K562 (cell line): Measurements from ENCODE around the gene NAA38. TPM values are rescaled to one million over a fixed set of nuclear protein-coding genes. Genes with fewer than 3 reads are reported as not detected.

Source experiments
- ATAC-seq: fragments of 200-7000 bp; cut with Tn5 transposase; 3 replicates; pipeline ENCODE4 v1.9.1; 2020; ENCODE audit warnings: moderate library complexity
- BruUV-seq: library from RNA; stranded (reverse); fragments of 400-500 nt; replicated peaks from 2 replicates; lab custom pipeline; 2021; lab: Mats Ljungman, UMichigan
- CTCF ChIA-PET: fragments of 300-600 bp; formaldehyde crosslinking; extraction: SDS; loops from one replicate; lab custom pipeline; 2021; ENCODE audit warnings: low intra/inter-chr PET ratio; lab: Yijun Ruan, JAX
- POLR2A ChIA-PET: fragments of 300-600, 350-650 bp; sonication (Branson Sonifier 250); formaldehyde crosslinking; extraction: SDS; loops from one replicate; lab custom pipeline; 2021; ENCODE audit warnings: antibody characterized with exemption, inconsistent platforms; lab: Yijun Ruan, JAX
- DNase-seq, 4 experiments: peaks; one replicate each; pipeline versions ENCODE4 v3.0.0 to v3.0.0-alpha.2; 2011 to 2018; ENCODE audit warnings: low spot score in 3 of 4, mixed read lengths in 3 of 4; ENCODE audit errors: extremely low read depth in 1 of 4
- FAIRE-seq: peaks from 2 replicates; lab custom pipeline; 2011; peaks lifted over from hg19 to GRCh38; lab: Jason Lieb, UNC
- H2AFZ ChIP-seq: 2 replicates; pipeline ENCODE4 v1.6.0; 2011; ENCODE audit warnings: low read depth, low read length, control low read depth, inconsistent platforms
- H3K27ac ChIP-seq: fragments of 200-600 bp; 3 replicates; pipeline ENCODE4 v1.8.0; 2011; ENCODE audit warnings: low read depth, mild to moderate bottlenecking, control low read depth, inconsistent platforms, low read length, moderate library complexity, mixed read lengths; ENCODE audit errors: extremely low read depth
- H3K27me3 ChIP-seq, 2 experiments: fragments of 300-600 bp in 1 of 2; 2 replicates in 1 of 2; 3 replicates in 1 of 2; pipeline versions ENCODE4 v1.6.0 to v1.8.0; 2011; ENCODE audit warnings: inconsistent platforms in 2 of 2, low read length in 2 of 2, mild to moderate bottlenecking in 1 of 2, mixed read lengths in 1 of 2, moderate library complexity in 1 of 2; ENCODE audit not compliant: control insufficient read depth in 2 of 2, insufficient read depth in 2 of 2
- H3K36me3 ChIP-seq: fragments of 300-600 bp; 3 replicates; pipeline ENCODE4 v1.8.0; 2011; ENCODE audit warnings: mild to moderate bottlenecking, low read length, inconsistent platforms; ENCODE audit not compliant: control insufficient read depth, insufficient read depth
- H3K4me1 ChIP-seq, 2 experiments: fragments of 200-600 bp in 1 of 2; replicated peaks in 1 of 2; 2 replicates in 1 of 2; 3 replicates in 1 of 2; pipeline versions ENCODE4 v1.5.1 to v1.8.0; 2011; ENCODE audit warnings: inconsistent platforms in 2 of 2, low read length in 2 of 2, mild to moderate bottlenecking in 1 of 2, mixed read lengths in 1 of 2, moderate library complexity in 1 of 2; ENCODE audit not compliant: control insufficient read depth in 2 of 2, insufficient read depth in 2 of 2
- H3K4me2 ChIP-seq: 2 replicates; pipeline ENCODE4 v1.6.1; 2011; ENCODE audit warnings: low read length, control low read depth, inconsistent platforms, mixed read lengths; ENCODE audit not compliant: insufficient read depth
- H3K4me3 ChIP-seq: fragments of 200-600 bp; sonication (generic), shearing (Covaris generic); 2 replicates; pipeline ENCODE4 v1.5.1; 2016; ENCODE audit warnings: control low read depth, inconsistent platforms
- H3K79me2 ChIP-seq: fragments of 200-600 bp; 3 replicates; pipeline ENCODE4 v1.8.0; 2011; ENCODE audit warnings: low read length, inconsistent platforms; ENCODE audit not compliant: control insufficient read depth, insufficient read depth
- H3K9ac ChIP-seq, 2 experiments: 2 replicates each; pipeline versions ENCODE4 v1.6.0 to v1.6.1; 2011; ENCODE audit warnings: low read depth in 2 of 2, low read length in 2 of 2, control low read depth in 1 of 2, inconsistent platforms in 1 of 2, mild to moderate bottlenecking in 1 of 2, mixed read lengths in 1 of 2; ENCODE audit not compliant: insufficient read depth in 1 of 2
- H3K9me1 ChIP-seq: one replicate; pipeline ENCODE4 v1.6.0; 2011; ENCODE audit warnings: inconsistent platforms, mild to moderate bottlenecking, low read length, moderate library complexity; ENCODE audit not compliant: control insufficient read depth, insufficient read depth
- H3K9me3 ChIP-seq: replicated peaks from 2 replicates; pipeline ENCODE4 v1.5.1; 2011; ENCODE audit warnings: low read depth, low read length, inconsistent platforms; ENCODE audit not compliant: control insufficient read depth, insufficient read depth
- H4K20me1 ChIP-seq: replicated peaks from 2 replicates; pipeline ENCODE4 v1.6.1; 2011; ENCODE audit warnings: low read length, inconsistent platforms, mixed read lengths; ENCODE audit not compliant: control insufficient read depth, insufficient read depth
- CREM ChIP-seq: IDR thresholded peaks from 2 replicates; pipeline ENCODE4 v1.6.1; 2014; ENCODE audit warnings: antibody characterized with exemption, low read depth
- CSDE1 ChIP-seq, 2 experiments: fragments of 450-650 bp; IDR thresholded peaks; 2 replicates each; pipeline ENCODE4 v1.6.1; 2016; ENCODE audit warnings: mild to moderate bottlenecking in 1 of 2
- HSF4 ChIP-seq: fragments of 250-450 bp; sonication (Bioruptor Pico); IDR thresholded peaks from 2 replicates; pipeline ENCODE4 v2.1.2; 2022; ENCODE audit warnings: mild to moderate bottlenecking, moderate library complexity, borderline replicate concordance
- NFIX ChIP-seq: fragments of 250-450 bp; sonication (Bioruptor Pico); IDR thresholded peaks from 2 replicates; pipeline ENCODE4 v1.4.0; 2020; ENCODE audit warnings: low read depth, mild to moderate bottlenecking, moderate library complexity
- NFYB ChIP-seq: IDR thresholded peaks from 2 replicates; pipeline ENCODE4 v1.6.1; 2011; ENCODE audit warnings: mild to moderate bottlenecking, moderate library complexity; ENCODE audit not compliant: insufficient read length; ENCODE audit errors: extremely low read depth
- NR2C2 ChIP-seq, 2 experiments: fragments of 200-800 bp in 1 of 2; sonication (Bioruptor generic) in 1 of 2; sonication (generic) in 1 of 2; formaldehyde crosslinking in 1 of 2; IDR thresholded peaks; 2 replicates each; pipeline versions ENCODE4 v1.6.1 to v1.8.0; 2016 to 2022; ENCODE audit warnings: mild to moderate bottlenecking in 1 of 2, missing compliant biosample characterization in 1 of 2, missing genetic modification characterization in 1 of 2, missing genetic modification reagents in 1 of 2
- SMAD2 ChIP-seq: fragments of 150-350 bp; IDR thresholded peaks from 2 replicates; pipeline ENCODE4 v1.6.1; 2014; ENCODE audit warnings: low read depth, mild to moderate bottlenecking, low read length
- WHSC1 ChIP-seq: IDR thresholded peaks from one replicate; pipeline ENCODE4 v1.6.1; 2012; ENCODE audit warnings: low read length, control low read depth, inconsistent platforms
- ZBTB40 ChIP-seq, 2 experiments: fragments of 450-650 bp in 1 of 2; sonication (generic) in 1 of 2; formaldehyde crosslinking in 1 of 2; IDR thresholded peaks; 2 replicates each; pipeline versions ENCODE4 v1.7.1 to v1.9.0; 2016 to 2022; ENCODE audit warnings: inconsistent platforms in 1 of 2, mild to moderate bottlenecking in 1 of 2, missing genetic modification reagents in 1 of 2
- ZBTB8A ChIP-seq: fragments of 450-650 bp; IDR thresholded peaks from 2 replicates; pipeline ENCODE4 v1.6.1; 2018; ENCODE audit warnings: mild to moderate bottlenecking, moderate library complexity; ENCODE audit not compliant: partially characterized antibody
- ZNF197 ChIP-seq: fragments of 200-800 bp; sonication (Bioruptor generic); IDR thresholded peaks from 2 replicates; pipeline ENCODE4 v1.6.1; 2016; ENCODE audit warnings: low read depth, missing genetic modification characterization, missing compliant biosample characterization
- ZNF511 ChIP-seq: sonication (generic); formaldehyde crosslinking; IDR thresholded peaks from 2 replicates; pipeline ENCODE4 v1.8.0; 2022; ENCODE audit warnings: mild to moderate bottlenecking, missing genetic modification reagents
- ZNF780A ChIP-seq: fragments of 250-450 bp; sonication (Bioruptor Pico); IDR thresholded peaks from 2 replicates; pipeline ENCODE4 v1.5.0; 2021; ENCODE audit warnings: mild to moderate bottlenecking
- ZNF785 ChIP-seq: fragments of 250-450 bp; sonication (Bioruptor Pico); IDR thresholded peaks from 2 replicates; pipeline ENCODE4 v1.4.0; 2020; ENCODE audit warnings: mild to moderate bottlenecking
- WGBS: fragments of 100-300 bp; shearing (Covaris generic); methylation state at CpG from one replicate; pipeline ENCODE4 v1.1.6; 2016; ENCODE audit warnings: low coverage, mixed read lengths; ENCODE audit not compliant: insufficient coverage; ENCODE audit errors: missing lambda C conversion rate; 5-methylcytosine and 5-hydroxymethylcytosine counted together
- in situ Hi-C: fragments of 300-500 bp; cut with MboI; formaldehyde crosslinking; loops from 4 replicates; pipeline ENCODE4 v1.15.0; 2018; ENCODE audit warnings: inconsistent platforms, mixed read lengths
- intact Hi-C: fragments of 100-400 bp; cut with micrococcal nuclease; formaldehyde crosslinking; loops from 2 replicates; pipeline ENCODE4 v1.14.2; 2022
- polyA plus RNA-seq, 8 experiments: library from polyadenylated mRNA; depleted of rRNA in 4 of 8; stranded (reverse) in 5 of 8; unstranded in 3 of 8; fragments of >200 nt; fragmentation: Nextera tagmentation in 2 of 8; fragmentation: Illumina TruSeq in 1 of 8; extraction: Ambion mirVana in 2 of 8; extraction: Trizol in 1 of 8; gene quantifications; 2 replicates each; pipeline versions ENCODE4 v1.2.1 to v1.2.3, GENCODE V29; 2011 to 2014; ENCODE audit warnings: inconsistent platforms in 1 of 8, missing spikeins in 1 of 8
- total RNA-seq, 7 experiments: library from RNA; depleted of rRNA in 6 of 7; stranded (reverse); fragments of >200 nt in 6 of 7; fragmentation: Illumina TruSeq in 2 of 7; extraction: Trizol in 2 of 7; gene quantifications; 2 replicates each; pipeline versions ENCODE4 v1.2.1 to v1.2.3, GENCODE V29; 2011 to 2021; ENCODE audit warnings: low replicate concordance in 1 of 7

NAA38 gene
- total and polyA plus RNA-seq, 9 of the 15 experiments (the other 6 are each of a cell fraction or from before 2014, with no cell fraction given) = 16.4 to 99.8 (median 57.3) TPM

GRCh38 chr17:7807206-7807605 is 50.2 kb downstream of the NAA38 start:
- POLR2A ChIA-PET = interaction anchor here (1.1 kb wide), 1 partner anchor 12 kb away, joined by 3 read pairs; no protein-coding TSS in a partner anchor
- no peaks in the 10 kb centered on the region for H3K9me1 ChIP-seq
- peak overlapping the region in 1 of 2 experiments; percentile 9; a peak in 1 of 4 replicates for H3K9ac ChIP-seq
- peaks cover 5 to 39% of the 10 kb centered on the region in 2 experiments for H3K27me3 ChIP-seq
- H3K79me2 ChIP-seq = no peaks in the 10 kb centered on the region
- no peaks in the 10 kb centered on the region for H3K9me3 ChIP-seq
- CTCF ChIA-PET = no interaction called here
- H4K20me1 ChIP-seq = no peaks in the 10 kb centered on the region
- H2AFZ ChIP-seq = no peak overlapping the region
- no peak overlapping the region for H3K4me3 ChIP-seq
- intact Hi-C loops (no loop called here), in situ Hi-C loops (no loop called here)
- WGBS = 5% methylated on average over 5 of the region's 21 CpGs
- H3K4me2 ChIP-seq = no peak overlapping the region
- no peak for ATAC-seq
- H3K36me3 ChIP-seq = no peaks in the 10 kb centered on the region
- no peak for FAIRE-seq
- BruUV-seq = no TSS peak
- no peaks in the 10 kb centered on the region; a peak in 1 of 5 replicates for H3K4me1 ChIP-seq
- DNase-seq = no peak
- H3K27ac ChIP-seq = no peak overlapping the region
- TF ChIP-seq ZNF780A (CRISPR knock-in tag) (no peak), NR2C2 (CRISPR knock-in tag; IDR thresholded peaks at IDR 0.05) (no peak), NR2C2 (tag; IDR thresholded peaks at IDR 0.05) (no peak), ZNF785 (CRISPR knock-in tag) (no peak), ZBTB40 (IDR thresholded peaks at IDR 0.05) (no peak), ZBTB40 (CRISPR knock-in tag; IDR thresholded peaks at IDR 0.05) (no peak), ZNF197 (CRISPR knock-in tag) (no peak), CREM (no peak), NFYB (no peak), SMAD2 (no peak), HSF4 (no peak), ZNF511 (no peak), WHSC1 (no peak), CSDE1 (IDR thresholded peaks at IDR 0.05) (no peak), NFIX (CRISPR knock-in tag) (no peak), ZBTB8A (no peak)
